GM20000 (cell line): ENCODE data around the gene TCIRG1.
A peak's percentile ranks its signal among the peaks of the same experiment; 100 is the strongest.
"Not testable (repeated sequence)": the region's sequence is repeated elsewhere in the genome, so short reads cannot be mapped to it uniquely, and the experiment has no call there.

Source experiments
- DNase-seq: peaks from one replicate; pipeline ENCODE4 v3.0.0; 2012; ENCODE audit warnings: low spot score
- TF ChIP-seq, protein P1 (sequence below): IDR thresholded peaks from 2 replicates; pipeline ENCODE4 v1.5.1; 2012; ENCODE audit warnings: mild to moderate bottlenecking, control low read depth; ENCODE audit errors: extremely low read depth, missing control alignments

TCIRG1 gene

DNA sequence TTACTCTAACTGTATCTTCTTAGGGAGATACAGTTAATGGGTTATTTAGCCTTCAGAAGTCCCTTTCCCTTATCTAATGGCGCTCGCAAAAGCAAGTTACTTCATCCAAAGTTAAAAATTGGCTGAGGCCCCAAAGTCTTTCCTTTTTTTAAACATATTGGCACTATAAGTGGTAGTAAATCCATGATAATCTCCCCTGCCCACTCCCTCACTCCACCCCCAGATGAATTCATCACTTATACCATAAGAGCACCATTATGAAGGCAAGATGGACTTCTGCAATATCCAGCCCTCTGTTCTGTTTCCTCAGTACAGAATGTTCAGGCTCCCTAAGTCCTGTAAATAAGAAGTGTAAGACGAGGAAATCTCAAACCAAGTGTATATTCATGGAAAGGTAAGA lies 44.7 kb downstream of the TCIRG1 start:
- TF ChIP-seq, protein P1, sequence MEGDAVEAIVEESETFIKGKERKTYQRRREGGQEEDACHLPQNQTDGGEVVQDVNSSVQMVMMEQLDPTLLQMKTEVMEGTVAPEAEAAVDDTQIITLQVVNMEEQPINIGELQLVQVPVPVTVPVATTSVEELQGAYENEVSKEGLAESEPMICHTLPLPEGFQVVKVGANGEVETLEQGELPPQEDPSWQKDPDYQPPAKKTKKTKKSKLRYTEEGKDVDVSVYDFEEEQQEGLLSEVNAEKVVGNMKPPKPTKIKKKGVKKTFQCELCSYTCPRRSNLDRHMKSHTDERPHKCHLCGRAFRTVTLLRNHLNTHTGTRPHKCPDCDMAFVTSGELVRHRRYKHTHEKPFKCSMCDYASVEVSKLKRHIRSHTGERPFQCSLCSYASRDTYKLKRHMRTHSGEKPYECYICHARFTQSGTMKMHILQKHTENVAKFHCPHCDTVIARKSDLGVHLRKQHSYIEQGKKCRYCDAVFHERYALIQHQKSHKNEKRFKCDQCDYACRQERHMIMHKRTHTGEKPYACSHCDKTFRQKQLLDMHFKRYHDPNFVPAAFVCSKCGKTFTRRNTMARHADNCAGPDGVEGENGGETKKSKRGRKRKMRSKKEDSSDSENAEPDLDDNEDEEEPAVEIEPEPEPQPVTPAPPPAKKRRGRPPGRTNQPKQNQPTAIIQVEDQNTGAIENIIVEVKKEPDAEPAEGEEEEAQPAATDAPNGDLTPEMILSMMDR, result no peak
- DNase-seq, result no peak

DNA sequence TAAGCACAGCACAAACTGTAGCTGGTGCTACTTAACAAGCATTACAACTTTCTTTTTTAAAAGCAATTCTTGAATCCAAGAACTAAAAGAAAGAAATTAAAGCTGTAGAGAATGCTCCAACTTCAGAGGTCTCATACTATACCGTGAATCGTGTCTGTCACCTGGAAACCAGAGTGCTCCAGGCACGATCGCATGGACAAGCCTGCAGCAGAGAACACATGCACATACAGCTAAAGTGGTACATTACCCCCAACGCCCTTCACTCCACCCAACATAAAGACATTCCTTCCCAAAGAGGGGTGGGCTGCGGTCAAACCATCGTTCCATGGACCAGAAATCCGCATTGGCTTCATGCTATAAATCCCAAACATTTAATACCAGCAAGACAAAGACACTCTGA lies 50.9 kb downstream of the TCIRG1 start:
- TF ChIP-seq, protein P1, result no peak
- DNase-seq, result no peak

DNA sequence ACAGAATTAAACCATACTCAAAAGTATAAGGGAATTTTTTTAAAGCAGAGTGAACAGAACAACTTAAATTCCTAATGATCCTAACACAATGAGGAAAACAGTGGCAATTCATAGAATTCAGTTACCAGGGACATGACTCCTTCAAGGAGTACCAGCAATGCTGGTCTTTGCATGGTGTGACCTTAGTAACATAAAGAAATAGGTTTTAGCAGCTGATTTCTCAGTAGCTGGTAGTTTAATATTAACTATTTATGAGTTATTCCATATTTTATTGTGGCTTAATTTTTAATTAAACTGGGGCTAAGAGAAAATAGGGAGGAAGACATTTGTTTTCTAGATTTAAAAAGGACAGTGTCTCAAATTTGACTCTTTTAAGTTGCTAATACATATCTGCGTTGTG lies 51.5 kb downstream of the TCIRG1 start:
- no peak for DNase-seq
- TF ChIP-seq, protein P1, result no peak

DNA sequence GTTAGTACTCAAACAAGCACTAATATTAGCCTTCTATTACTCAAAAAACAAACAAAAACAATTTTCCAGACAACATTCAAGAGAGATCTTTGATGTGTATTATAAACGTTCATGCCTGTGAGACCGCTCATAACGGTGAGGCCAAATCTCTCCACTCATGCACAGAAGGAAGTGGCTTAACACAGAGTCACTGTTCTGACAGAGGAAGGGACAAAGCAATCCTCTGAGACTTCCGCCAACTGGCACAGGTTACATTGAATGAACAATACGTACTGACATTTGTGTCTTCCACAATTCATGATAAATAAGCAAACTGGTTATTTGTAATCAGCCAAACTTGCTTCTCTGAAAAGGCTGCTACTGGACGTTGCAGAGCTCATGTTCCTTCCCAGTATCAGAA lies 51.9 kb downstream of the TCIRG1 start:
- TF ChIP-seq, protein P1, result no peak
- peak; percentile 41 for DNase-seq

DNA sequence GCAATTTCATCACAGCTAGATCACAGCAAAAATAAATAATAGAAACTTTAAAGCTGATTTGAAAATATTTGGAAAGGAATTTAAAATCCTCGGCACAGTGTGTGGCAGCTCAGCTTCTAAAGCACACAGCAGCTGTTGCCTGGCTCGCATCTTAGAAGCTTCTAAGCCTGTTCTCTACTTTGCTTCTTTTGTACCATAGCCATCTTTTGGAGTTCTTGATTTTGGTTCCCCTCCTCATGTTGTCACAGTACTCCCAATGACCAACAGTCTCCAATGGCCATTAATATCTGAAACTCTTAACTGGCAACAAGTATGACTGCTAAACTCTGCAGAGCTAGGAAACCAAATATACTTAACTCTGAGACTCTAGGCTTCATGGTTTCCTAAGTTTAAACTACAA lies 53.6 kb downstream of the TCIRG1 start:
- DNase-seq, result no peak
- TF ChIP-seq, protein P1, result no peak

DNA sequence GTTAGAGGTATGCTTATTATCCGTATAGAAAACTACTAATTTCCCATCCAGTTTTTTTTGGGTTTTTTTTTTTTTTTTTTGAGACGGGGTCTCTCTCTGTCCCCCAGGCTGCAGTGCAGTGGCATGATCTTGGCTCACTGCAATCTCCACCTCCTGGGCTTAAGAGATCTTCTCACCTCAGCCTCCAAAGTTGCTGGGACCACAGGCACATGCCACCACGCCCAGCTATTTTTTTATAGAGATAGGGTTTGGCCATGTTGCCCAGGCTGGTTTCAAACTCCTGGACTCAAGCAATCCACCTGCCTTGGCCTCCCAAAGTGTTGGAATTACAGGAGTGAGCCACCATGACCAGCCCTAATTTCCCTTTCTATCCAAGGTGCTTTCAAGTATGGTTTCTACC lies 54.1 kb downstream of the TCIRG1 start:
- DNase-seq, result not testable (repeated sequence)

DNA sequence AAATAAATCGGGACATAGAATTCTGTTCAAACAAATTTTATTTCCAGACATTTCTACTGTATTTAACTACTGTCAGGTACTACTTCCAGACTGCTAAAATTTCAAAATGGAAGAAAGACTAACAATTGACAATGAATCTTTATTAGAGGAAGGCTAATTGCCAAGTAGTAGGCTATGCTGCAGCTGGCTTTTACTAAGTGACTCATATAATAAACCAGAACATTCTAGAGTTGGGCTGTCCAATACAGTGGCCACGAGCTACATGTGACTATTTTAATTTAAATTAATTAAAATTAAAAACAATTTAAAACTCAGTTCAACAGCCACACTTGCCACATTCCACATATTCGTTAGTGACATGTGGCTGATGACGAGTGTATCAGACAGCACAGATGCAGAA lies 54.7 kb downstream of the TCIRG1 start:
- DNase-seq, result no peak
- TF ChIP-seq, protein P1, result no peak

DNA sequence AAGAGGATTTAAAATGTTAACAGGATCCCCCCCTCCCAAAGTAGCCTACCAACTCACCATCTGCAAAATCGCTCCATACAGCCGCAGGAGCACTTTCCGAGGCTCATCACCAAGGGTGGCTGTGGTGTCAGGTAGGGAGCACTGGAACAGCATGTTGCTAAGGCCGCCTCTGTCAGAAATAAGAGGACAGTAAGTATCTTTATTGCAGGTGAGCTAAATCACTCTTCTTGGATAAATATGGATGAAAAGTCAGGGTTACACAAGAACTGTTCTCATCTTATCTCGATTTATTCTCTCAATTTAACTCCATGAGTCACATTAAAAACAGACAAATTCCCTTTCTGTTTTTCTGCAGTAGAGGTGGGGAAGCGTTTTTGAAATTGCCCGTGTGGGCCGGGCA lies 58.1 kb downstream of the TCIRG1 start:
- DNase-seq, result no peak
- TF ChIP-seq, protein P1, result no peak
